A673 (cell line): ENCODE data around the gene ARRB1.

Experiments
- CTCF ChIP-seq: fragments of 300-800, 200-600 bp; sonication (generic); conservative IDR thresholded peaks from 2 replicates; pipeline ENCODE4 v1.5.1; 2017; ENCODE audit warnings: low read depth, mild to moderate bottlenecking, antibody characterized with exemption, low read length, moderate library complexity, mixed read lengths
- EZH2 ChIP-seq: fragments of 200-600 bp; sonication (generic); IDR thresholded peaks from 2 replicates; pipeline ENCODE4 v1.6.1; 2017; ENCODE audit warnings: borderline replicate concordance, low read depth, mild to moderate bottlenecking, mixed read lengths, antibody characterized with exemption, low read length; ENCODE audit not compliant: poor library complexity, severe bottlenecking

GRCh38 chr11:75283391-75283931 is 68.0 kb downstream of the ARRB1 start:
- TF ChIP-seq CTCF: no peak
- no peak for TF ChIP-seq EZH2
